GM21786 (cell line): ENCODE results near the gene PHF14.
"Not testable (repeated sequence)": the region's sequence is repeated elsewhere in the genome, so short reads cannot be mapped to it uniquely, and the experiment has no call there.

Experiments
- ATAC-seq: cut with Tn5 transposase; IDR thresholded peaks from one replicate; pipeline ENCODE4 v1.9.1; 2021; ENCODE audit not compliant: unreplicated experiment

Gene PHF14

GRCh38 chr7:10981317-10981716 is 7.6 kb downstream of the PHF14 start:
- ATAC-seq: no peak

DNA sequence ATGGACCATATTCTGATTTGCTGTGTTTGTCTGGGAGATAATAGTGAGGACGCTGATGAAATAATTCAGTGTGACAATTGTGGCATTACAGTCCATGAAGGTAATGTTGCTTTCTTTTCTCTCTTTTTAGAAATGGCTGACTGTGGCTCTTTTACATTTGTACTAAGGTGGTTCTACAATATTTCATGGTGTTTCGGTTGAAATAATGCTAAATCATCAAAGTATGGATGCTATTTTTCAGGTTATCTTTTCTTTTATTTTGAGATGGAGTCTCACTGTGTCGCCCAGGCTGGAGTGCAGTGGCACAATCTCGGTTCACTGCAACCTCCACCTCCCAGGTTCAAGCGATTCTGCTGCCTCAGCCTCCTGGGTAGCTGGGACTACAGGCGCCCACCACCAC is 17.1 kb downstream of the PHF14 start:
- ATAC-seq: not testable (repeated sequence)

- not testable (repeated sequence) for ATAC-seq
Measured at GRCh38 chr7:10995482-10996166, 22.0 kb downstream of the PHF14 start.

DNA sequence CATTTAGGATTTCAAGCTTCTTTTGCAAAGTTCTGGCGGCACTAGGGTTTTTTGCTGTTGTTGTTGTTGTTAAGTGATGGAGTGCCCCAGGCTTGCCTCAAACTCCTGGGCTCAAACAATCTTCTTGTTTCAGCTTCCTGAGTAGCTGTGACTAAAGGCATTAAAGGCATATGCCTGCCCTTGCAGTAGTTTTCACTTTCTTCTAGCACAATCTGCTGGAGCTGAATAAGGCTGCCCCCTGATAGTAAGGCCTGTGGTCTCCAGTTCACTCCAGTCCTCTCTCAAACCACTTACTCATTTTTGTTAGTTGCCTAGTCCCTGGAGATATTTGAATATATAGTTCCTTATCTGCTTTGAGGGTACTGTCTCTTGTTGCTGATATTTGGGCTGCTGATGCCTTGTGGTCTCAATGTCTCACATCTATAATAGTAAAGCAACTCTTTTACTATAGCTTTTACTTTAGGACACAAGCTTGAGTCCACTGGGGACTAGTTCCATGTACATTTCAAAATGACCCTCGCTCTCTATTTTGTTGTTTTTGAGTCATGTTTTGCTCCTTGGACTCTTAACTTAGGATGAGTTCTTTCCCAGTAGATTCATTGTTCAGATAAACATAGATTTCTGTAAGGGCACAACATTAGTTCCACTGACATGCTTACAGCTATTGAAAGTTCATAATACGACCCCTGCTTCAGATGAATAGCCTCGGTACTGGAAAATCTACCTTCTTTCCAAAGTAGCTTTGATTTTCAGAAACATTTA is 25.5 kb downstream of the PHF14 start:
- peak; percentile 51 for ATAC-seq

DNA sequence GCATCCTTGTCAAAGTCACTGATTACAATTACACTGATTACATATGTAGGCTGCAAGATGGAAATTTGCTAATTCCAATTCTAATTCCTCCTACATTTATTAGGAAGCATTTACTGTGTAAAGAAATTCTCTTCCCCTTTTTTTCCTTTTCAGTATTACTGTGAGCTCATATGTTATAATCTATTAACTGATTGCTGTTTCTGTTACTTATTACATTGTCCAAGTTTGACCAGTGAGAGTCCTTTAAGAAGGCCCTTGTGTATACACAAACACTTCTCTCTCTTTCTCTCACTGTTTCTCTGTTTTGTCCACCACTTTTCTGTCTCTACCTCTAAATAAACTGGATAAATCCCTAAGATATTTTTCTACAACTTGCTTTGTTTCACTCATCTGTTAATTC is 31.5 kb downstream of the PHF14 start:
- no peak for ATAC-seq

DNA sequence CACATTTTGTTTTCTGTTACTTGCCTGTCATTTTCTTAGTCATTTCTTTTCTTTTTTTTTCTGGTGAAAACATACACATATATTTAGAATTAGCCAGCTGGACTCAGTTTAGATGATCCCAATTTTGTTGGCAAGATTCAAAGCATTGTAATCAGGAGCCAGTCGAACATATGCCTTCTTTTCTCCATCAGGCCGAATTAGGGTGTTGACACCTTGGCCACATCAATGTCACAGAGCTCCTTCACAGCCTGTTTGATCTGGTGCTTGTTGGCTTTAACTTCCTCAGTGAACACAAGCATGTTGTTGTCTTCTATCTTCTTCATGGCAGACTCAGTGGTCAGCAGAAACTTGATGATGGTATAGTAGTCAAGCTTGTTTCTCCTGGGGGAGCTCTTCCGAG is 32.6 kb downstream of the PHF14 start:
- no peak for ATAC-seq

GRCh38 chr7:11009631-11010030 is 36.0 kb downstream of the PHF14 start:
- no peak for ATAC-seq

DNA sequence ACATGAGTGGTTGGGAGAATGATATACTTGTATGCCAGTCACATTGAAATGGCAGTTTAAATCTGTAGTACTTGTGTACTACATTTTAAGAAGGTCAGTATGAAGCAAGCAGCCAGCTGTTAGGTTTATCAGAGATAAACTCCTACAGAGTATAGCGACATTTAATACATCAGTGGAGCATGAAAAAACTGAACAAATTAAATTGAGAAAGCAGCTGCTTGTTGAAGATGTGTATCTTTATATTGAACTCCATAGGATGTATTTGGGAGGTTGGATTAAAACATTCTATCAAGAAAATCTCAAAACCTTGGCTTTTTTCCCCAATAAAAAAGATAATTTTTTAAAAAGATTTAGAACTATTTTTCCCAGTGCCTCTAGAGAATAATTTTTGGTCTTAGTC is 47.8 kb downstream of the PHF14 start:
- no peak for ATAC-seq

DNA sequence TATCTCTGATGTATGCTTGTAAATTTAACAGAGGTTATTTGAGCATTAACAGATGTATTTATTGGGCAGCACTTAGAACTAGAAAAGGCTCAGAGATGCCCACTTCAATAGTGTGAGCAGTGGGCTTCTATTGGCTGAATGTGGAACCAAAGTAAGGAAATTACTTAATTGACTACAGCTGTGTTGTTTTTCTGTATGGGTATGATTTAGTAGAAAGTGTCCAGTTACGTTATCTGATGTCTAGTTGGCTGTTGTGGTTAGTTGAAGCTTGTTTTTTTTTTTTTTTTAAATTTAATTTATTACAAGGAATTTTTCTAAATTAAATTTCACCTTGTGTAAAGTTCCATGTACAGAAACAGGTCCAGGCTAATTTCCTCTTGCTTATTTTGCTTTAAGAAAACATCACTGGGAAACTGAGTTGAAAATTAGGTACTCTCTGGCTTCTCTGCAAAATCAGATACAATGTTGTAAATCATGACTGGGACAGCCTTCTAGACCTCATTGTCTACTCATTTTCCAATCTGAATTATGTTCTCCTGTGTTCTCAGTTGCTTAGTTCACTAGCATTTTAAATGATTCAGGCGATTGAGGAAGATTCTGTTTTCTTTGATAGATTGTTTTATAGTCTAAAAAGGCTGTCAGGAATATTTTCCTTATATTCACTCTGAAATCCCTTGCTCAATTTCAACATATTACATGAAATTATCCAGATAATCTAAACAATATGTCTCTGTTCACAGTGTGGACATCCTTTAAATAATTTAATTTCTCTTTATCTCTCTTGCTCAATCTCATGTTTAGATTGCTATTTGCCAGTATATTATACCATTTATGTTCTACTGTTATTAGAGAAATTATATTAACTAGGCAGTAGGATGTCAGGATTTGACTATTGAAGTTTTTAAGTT is 53.0 kb downstream of the PHF14 start:
- ATAC-seq: no peak

DNA sequence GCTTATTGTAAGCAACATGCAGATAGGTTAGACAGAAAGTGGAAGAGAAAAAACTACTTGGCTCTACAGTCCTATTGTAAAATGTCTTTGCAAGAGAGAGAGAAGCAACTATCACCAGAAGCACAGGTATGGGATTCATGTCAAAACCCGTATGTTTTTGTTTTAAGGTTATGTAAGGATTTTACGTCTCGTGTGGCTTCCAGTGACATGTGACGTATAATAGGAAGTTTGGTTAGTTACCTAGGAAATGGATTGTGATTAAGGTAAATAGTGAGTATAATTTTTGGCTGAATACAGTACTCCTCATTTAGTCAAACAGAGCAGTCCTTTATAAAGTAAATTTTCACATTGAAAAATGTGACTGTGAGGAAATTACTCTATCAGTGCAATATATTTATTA is 62.0 kb downstream of the PHF14 start:
- ATAC-seq: no peak

GRCh38 chr7:11039974-11040373 is 66.3 kb downstream of the PHF14 start:
- no peak for ATAC-seq

DNA sequence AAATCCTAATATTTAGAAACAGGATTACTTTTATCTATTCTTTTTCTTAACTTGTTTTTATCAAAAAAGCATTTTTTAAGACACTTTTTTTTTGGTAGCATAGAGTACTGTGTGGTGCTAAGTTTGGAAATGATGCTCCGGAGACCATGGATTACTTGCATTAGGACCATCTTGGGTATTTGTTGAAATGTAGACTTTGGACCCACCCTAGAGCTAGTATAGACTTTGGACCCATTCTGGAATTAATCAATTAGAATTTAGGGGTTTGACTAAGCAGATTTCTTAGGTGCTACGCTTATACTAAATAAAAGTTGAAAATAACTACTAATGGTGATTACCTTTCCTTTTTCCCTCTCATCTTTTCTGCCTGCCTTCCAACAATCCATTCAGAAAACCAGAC is 80.4 kb downstream of the PHF14 start:
- ATAC-seq: no peak

- ATAC-seq: no peak
Measured at GRCh38 chr7:11060893-11061292, 87.2 kb downstream of the PHF14 start.

DNA sequence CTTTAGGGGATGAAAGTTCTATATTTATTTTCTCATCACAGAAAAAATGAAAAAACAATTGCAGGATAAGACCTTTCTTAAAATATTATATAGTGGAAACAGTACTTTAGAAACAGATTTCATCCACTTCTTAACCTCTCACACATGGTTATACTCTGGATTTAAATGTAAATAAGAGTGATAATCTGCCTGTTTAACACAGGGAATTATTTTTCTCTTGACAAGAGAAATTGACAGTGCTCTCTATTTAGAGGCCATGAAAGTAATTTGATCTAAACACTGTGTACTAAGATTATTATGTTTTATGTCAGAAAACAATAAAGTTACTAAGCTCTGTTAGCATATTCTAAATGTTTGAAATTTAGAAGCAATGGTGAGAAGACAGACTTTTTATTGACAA is 88.4 kb downstream of the PHF14 start:
- ATAC-seq: no peak

DNA sequence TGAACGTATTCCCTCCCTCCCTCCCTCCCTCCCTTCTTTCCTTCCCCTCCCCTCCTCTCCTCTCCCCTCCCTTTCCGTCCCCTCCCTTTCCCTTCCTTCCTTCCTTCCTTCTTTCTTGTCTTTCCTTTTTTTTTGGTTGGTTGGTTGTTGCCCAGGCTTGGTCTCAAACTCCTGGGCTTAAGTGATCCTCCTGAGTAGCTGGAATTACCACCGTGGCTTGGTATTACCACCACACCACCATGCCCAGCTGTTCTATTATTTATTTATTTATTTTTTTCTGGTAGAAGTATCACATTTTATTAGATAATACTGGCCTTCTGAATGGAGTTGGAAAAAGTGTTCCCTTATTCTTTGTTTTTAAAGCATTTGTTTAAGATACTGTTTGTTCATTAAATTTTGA is 95.9 kb downstream of the PHF14 start:
- no peak for ATAC-seq

- no peak for ATAC-seq
Measured at GRCh38 chr7:11077816-11078215, 104.1 kb downstream of the PHF14 start.

DNA sequence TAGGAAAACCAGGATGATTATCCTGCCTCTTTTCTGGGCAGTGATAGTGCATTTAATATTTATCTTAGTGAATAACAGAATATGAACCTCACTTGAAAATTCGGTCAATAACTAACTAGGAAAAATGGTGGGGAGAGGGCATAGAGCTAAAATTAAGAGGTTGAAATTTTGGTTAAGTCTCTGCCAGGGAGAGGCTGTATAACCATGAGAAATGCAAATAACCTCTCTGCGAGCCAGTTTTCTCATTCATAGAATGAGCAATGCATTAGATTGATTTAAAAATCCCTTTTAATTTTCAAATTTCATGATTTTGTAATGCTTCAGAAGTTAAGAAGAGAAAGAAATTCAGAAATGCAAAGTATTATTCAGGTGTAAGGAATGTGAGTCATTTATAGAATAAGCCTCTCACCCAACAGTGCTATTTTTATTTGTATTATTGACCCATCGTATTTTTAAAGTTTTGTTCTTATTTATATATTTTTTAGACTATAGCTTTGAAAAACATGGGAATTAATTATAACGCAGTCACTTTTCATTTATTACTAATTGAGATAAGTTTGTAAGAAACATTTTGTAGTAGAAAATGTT is 104.7 kb downstream of the PHF14 start:
- no peak for ATAC-seq

- ATAC-seq: no peak
Measured at GRCh38 chr7:11079907-11080306, 106.2 kb downstream of the PHF14 start.

DNA sequence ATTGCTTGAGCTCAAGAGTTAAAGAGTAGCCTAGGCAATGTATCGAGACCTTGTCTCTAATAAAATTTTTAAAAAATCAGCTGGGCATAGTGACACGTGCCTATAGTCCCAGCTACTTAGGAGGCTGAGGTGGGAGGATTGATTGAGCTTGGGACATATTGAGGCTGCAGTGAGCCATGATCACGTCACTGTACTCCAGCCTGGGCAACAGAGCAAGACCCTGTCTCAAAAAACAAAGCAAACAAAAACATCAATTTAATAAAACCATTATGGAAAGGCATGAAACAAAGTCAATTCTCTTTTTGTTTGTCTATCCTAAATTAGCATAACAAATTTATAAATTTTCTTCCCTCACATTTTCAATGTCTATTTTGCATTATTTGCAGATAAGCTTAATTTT is 108.4 kb downstream of the PHF14 start:
- no peak for ATAC-seq

GRCh38 chr7:11082552-11083213 is 109.0 kb downstream of the PHF14 start:
- ATAC-seq: no peak

DNA sequence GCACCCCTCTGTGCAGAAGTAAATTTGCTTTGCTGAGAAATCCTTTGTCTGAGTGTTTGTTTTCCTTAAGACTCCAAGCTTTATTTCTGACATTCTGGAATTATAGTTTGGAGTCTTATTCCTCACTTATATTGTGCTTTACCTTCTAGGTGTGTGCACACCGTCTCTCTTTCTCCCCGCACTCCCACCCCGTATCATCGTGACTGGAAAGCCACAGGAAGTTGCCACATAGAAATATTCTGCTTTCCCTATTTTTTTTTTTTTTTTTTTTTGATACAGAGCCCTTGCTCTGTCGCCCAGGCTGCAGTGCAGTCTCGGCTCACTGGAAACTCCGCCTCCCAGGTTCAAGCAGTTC is 109.5 kb downstream of the PHF14 start:
- ATAC-seq: no peak
